K562 (cell line): ENCODE data around the gene ZBTB20. TPM values are rescaled to one million over a fixed set of nuclear protein-coding genes. Genes with fewer than 3 reads are reported as not detected.

ENCODE experiments used
- ATAC-seq: fragments of 200-7000 bp; cut with Tn5 transposase; 3 replicates; pipeline ENCODE4 v1.9.1; 2020; ENCODE audit warnings: moderate library complexity
- Bru-seq: library from RNA; stranded (reverse); fragments of 400-500 nt; gene quantifications from one replicate; lab custom pipeline; 2021; lab: Mats Ljungman, UMichigan
- BruChase-seq, 2 experiments: library from RNA; stranded (reverse); fragments of 400-500 nt; gene quantifications; one replicate each; lab custom pipeline; 2021; lab: Mats Ljungman, UMichigan
- BruUV-seq: library from RNA; stranded (reverse); fragments of 400-500 nt; replicated peaks from 2 replicates; lab custom pipeline; 2021; lab: Mats Ljungman, UMichigan
- CTCF ChIA-PET: fragments of 300-600 bp; formaldehyde crosslinking; extraction: SDS; loops from one replicate; lab custom pipeline; 2021; ENCODE audit warnings: low intra/inter-chr PET ratio; lab: Yijun Ruan, JAX
- POLR2A ChIA-PET: fragments of 300-600, 350-650 bp; sonication (Branson Sonifier 250); formaldehyde crosslinking; extraction: SDS; loops from one replicate; lab custom pipeline; 2021; ENCODE audit warnings: antibody characterized with exemption, inconsistent platforms; lab: Yijun Ruan, JAX
- DNase-seq, 4 experiments: peaks; one replicate each; pipeline versions ENCODE4 v3.0.0 to v3.0.0-alpha.2; 2011 to 2018; ENCODE audit warnings: low spot score in 3 of 4, mixed read lengths in 3 of 4; ENCODE audit errors: extremely low read depth in 1 of 4
- FAIRE-seq: peaks from 2 replicates; lab custom pipeline; 2011; peaks lifted over from hg19 to GRCh38; lab: Jason Lieb, UNC
- H2AFZ ChIP-seq: 2 replicates; pipeline ENCODE4 v1.6.0; 2011; ENCODE audit warnings: low read depth, low read length, control low read depth, inconsistent platforms
- H3K27ac ChIP-seq: fragments of 200-600 bp; 3 replicates; pipeline ENCODE4 v1.8.0; 2011; ENCODE audit warnings: low read depth, mild to moderate bottlenecking, control low read depth, inconsistent platforms, low read length, moderate library complexity, mixed read lengths; ENCODE audit errors: extremely low read depth
- H3K27me3 ChIP-seq, 2 experiments: fragments of 300-600 bp in 1 of 2; 2 replicates in 1 of 2; 3 replicates in 1 of 2; pipeline versions ENCODE4 v1.6.0 to v1.8.0; 2011; ENCODE audit warnings: inconsistent platforms in 2 of 2, low read length in 2 of 2, mild to moderate bottlenecking in 1 of 2, mixed read lengths in 1 of 2, moderate library complexity in 1 of 2; ENCODE audit not compliant: control insufficient read depth in 2 of 2, insufficient read depth in 2 of 2
- H3K36me3 ChIP-seq: fragments of 300-600 bp; 3 replicates; pipeline ENCODE4 v1.8.0; 2011; ENCODE audit warnings: mild to moderate bottlenecking, low read length, inconsistent platforms; ENCODE audit not compliant: control insufficient read depth, insufficient read depth
- H3K4me1 ChIP-seq, 2 experiments: fragments of 200-600 bp in 1 of 2; replicated peaks in 1 of 2; 2 replicates in 1 of 2; 3 replicates in 1 of 2; pipeline versions ENCODE4 v1.5.1 to v1.8.0; 2011; ENCODE audit warnings: inconsistent platforms in 2 of 2, low read length in 2 of 2, mild to moderate bottlenecking in 1 of 2, mixed read lengths in 1 of 2, moderate library complexity in 1 of 2; ENCODE audit not compliant: control insufficient read depth in 2 of 2, insufficient read depth in 2 of 2
- H3K4me2 ChIP-seq: 2 replicates; pipeline ENCODE4 v1.6.1; 2011; ENCODE audit warnings: low read length, control low read depth, inconsistent platforms, mixed read lengths; ENCODE audit not compliant: insufficient read depth
- H3K4me3 ChIP-seq: fragments of 200-600 bp; sonication (generic), shearing (Covaris generic); 2 replicates; pipeline ENCODE4 v1.5.1; 2016; ENCODE audit warnings: control low read depth, inconsistent platforms
- H3K79me2 ChIP-seq: fragments of 200-600 bp; 3 replicates; pipeline ENCODE4 v1.8.0; 2011; ENCODE audit warnings: low read length, inconsistent platforms; ENCODE audit not compliant: control insufficient read depth, insufficient read depth
- H3K9ac ChIP-seq, 2 experiments: 2 replicates each; pipeline versions ENCODE4 v1.6.0 to v1.6.1; 2011; ENCODE audit warnings: low read depth in 2 of 2, low read length in 2 of 2, control low read depth in 1 of 2, inconsistent platforms in 1 of 2, mild to moderate bottlenecking in 1 of 2, mixed read lengths in 1 of 2; ENCODE audit not compliant: insufficient read depth in 1 of 2
- H3K9me1 ChIP-seq: one replicate; pipeline ENCODE4 v1.6.0; 2011; ENCODE audit warnings: inconsistent platforms, mild to moderate bottlenecking, low read length, moderate library complexity; ENCODE audit not compliant: control insufficient read depth, insufficient read depth
- H3K9me3 ChIP-seq: replicated peaks from 2 replicates; pipeline ENCODE4 v1.5.1; 2011; ENCODE audit warnings: low read depth, low read length, inconsistent platforms; ENCODE audit not compliant: control insufficient read depth, insufficient read depth
- H4K20me1 ChIP-seq: replicated peaks from 2 replicates; pipeline ENCODE4 v1.6.1; 2011; ENCODE audit warnings: low read length, inconsistent platforms, mixed read lengths; ENCODE audit not compliant: control insufficient read depth, insufficient read depth
- EGR1 ChIP-seq: fragments of 450-650 bp; conservative IDR thresholded peaks from 2 replicates; pipeline ENCODE4 v1.6.1; 2017; ENCODE audit warnings: mild to moderate bottlenecking
- FIP1L1 ChIP-seq: fragments of 200-400 bp; formaldehyde crosslinking; IDR thresholded peaks from 2 replicates; pipeline ENCODE4 v1.6.1; 2018; ENCODE audit warnings: mild to moderate bottlenecking, low read depth, low read length; ENCODE audit not compliant: poor library complexity, severe bottlenecking
- GTF2E2 ChIP-seq: fragments of 200-800 bp; sonication (Bioruptor generic); IDR thresholded peaks from 2 replicates; pipeline ENCODE4 v1.6.1; 2016; ENCODE audit warnings: missing genetic modification characterization, missing compliant biosample characterization
- HIVEP1 ChIP-seq: fragments of 250-450 bp; sonication (Bioruptor Pico); IDR thresholded peaks from 2 replicates; pipeline ENCODE4 v1.4.0; 2020; ENCODE audit warnings: mild to moderate bottlenecking
- KDM1A ChIP-seq, 2 experiments: fragments of 450-650 bp; IDR thresholded peaks; 2 replicates each; pipeline ENCODE4 v1.6.1; 2016; ENCODE audit warnings: mild to moderate bottlenecking in 2 of 2
- MAZ ChIP-seq, 2 experiments: fragments of 450-650 bp in 1 of 2; sonication (generic) in 1 of 2; formaldehyde crosslinking; IDR thresholded peaks in 1 of 2; conservative IDR thresholded peaks in 1 of 2; 2 replicates each; pipeline versions ENCODE4 v1.4.0 to v1.5.0; 2020; ENCODE audit warnings: mild to moderate bottlenecking in 1 of 2, missing genetic modification reagents in 1 of 2
- MTA2 ChIP-seq: fragments of 450-650 bp; IDR thresholded peaks from 2 replicates; pipeline ENCODE4 v1.6.1; 2016; ENCODE audit warnings: low read depth
- NFYB ChIP-seq: IDR thresholded peaks from 2 replicates; pipeline ENCODE4 v1.6.1; 2011; ENCODE audit warnings: mild to moderate bottlenecking, moderate library complexity; ENCODE audit not compliant: insufficient read length; ENCODE audit errors: extremely low read depth
- PHF8 ChIP-seq: fragments of 200-600 bp; sonication (generic); IDR thresholded peaks from 2 replicates; pipeline ENCODE4 v1.6.1; 2012; ENCODE audit warnings: mixed run types, mild to moderate bottlenecking, inconsistent platforms, low read length, moderate library complexity, borderline replicate concordance
- POLR2B ChIP-seq: fragments of 450-650 bp; IDR thresholded peaks from 2 replicates; pipeline ENCODE4 v1.6.1; 2018; ENCODE audit warnings: low read depth; ENCODE audit not compliant: partially characterized antibody
- SUPT5H ChIP-seq: fragments of 450-650 bp; IDR thresholded peaks from 2 replicates; pipeline ENCODE4 v1.6.1; 2016
- TAF9B ChIP-seq: fragments of 450-650 bp; IDR thresholded peaks from 2 replicates; pipeline ENCODE4 v1.6.1; 2018; ENCODE audit warnings: mild to moderate bottlenecking; ENCODE audit not compliant: partially characterized antibody
- TGIF2 ChIP-seq: sonication (generic); formaldehyde crosslinking; IDR thresholded peaks from 2 replicates; pipeline ENCODE4 v1.8.1; 2022; ENCODE audit warnings: mild to moderate bottlenecking, missing genetic modification reagents, moderate library complexity
- VEZF1 ChIP-seq: fragments of 200-800 bp; sonication (Bioruptor generic); IDR thresholded peaks from 2 replicates; pipeline ENCODE4 v1.6.1; 2017; ENCODE audit warnings: missing genetic modification characterization, missing compliant biosample characterization
- ZNF143 ChIP-seq: sonication (generic); formaldehyde crosslinking; IDR thresholded peaks from 2 replicates; pipeline ENCODE4 v1.9.0; 2022; ENCODE audit warnings: mild to moderate bottlenecking, missing genetic modification reagents
- ZNF583 ChIP-seq: fragments of 250-450 bp; sonication (Bioruptor Pico); IDR thresholded peaks from 2 replicates; pipeline ENCODE4 v1.4.0; 2020
- WGBS: fragments of 100-300 bp; shearing (Covaris generic); methylation state at CpG from one replicate; pipeline ENCODE4 v1.1.6; 2016; ENCODE audit warnings: low coverage, mixed read lengths; ENCODE audit not compliant: insufficient coverage; ENCODE audit errors: missing lambda C conversion rate; 5-methylcytosine and 5-hydroxymethylcytosine counted together
- in situ Hi-C: fragments of 300-500 bp; cut with MboI; formaldehyde crosslinking; loops from 4 replicates; pipeline ENCODE4 v1.15.0; 2018; ENCODE audit warnings: inconsistent platforms, mixed read lengths
- intact Hi-C: fragments of 100-400 bp; cut with micrococcal nuclease; formaldehyde crosslinking; loops from 2 replicates; pipeline ENCODE4 v1.14.2; 2022
- long read RNA-seq, 3 experiments: library from polyadenylated mRNA in 2 of 3; library from RNA in 1 of 3; unstranded in 2 of 3; stranded (forward) in 1 of 3; transcript quantifications; one replicate each; pipeline ENCODE4 v2.0.0, GENCODE V29; 2019 to 2022
- polyA minus RNA-seq, 3 experiments: library from RNA; depleted of rRNA, polyadenylated mRNA; stranded (reverse); fragments of >200 nt; gene quantifications; 2 replicates each; pipeline ENCODE4 v1.2.3, GENCODE V29; 2011
- polyA plus RNA-seq, 8 experiments: library from polyadenylated mRNA; depleted of rRNA in 4 of 8; stranded (reverse) in 5 of 8; unstranded in 3 of 8; fragments of >200 nt; fragmentation: Nextera tagmentation in 2 of 8; fragmentation: Illumina TruSeq in 1 of 8; extraction: Ambion mirVana in 2 of 8; extraction: Trizol in 1 of 8; gene quantifications; 2 replicates each; pipeline versions ENCODE4 v1.2.1 to v1.2.3, GENCODE V29; 2011 to 2014; ENCODE audit warnings: inconsistent platforms in 1 of 8, missing spikeins in 1 of 8
- total RNA-seq, 7 experiments: library from RNA; depleted of rRNA in 6 of 7; stranded (reverse); fragments of >200 nt in 6 of 7; fragmentation: Illumina TruSeq in 2 of 7; extraction: Trizol in 2 of 7; gene quantifications; 2 replicates each; pipeline versions ENCODE4 v1.2.1 to v1.2.3, GENCODE V29; 2011 to 2021; ENCODE audit warnings: low replicate concordance in 1 of 7

ZBTB20 gene
- total RNA-seq (2011; cell fraction: chromatin; rRNA removed; ENCODE audit: low replicate concordance) = 2.2 and 5.1 TPM in 2 replicates
- 1.2 and 2.0 TPM in 2 replicates for total RNA-seq (2011; cell fraction: nucleolus; rRNA removed)
- 4.8 and 10.5 TPM in 2 replicates for total RNA-seq (2011; cell fraction: nucleoplasm; rRNA removed)
- total RNA-seq (2014; rRNA removed) = 0.54 and 0.73 TPM in 2 replicates
- 1.7 and 2.2 TPM in 2 replicates for total RNA-seq (2014; rRNA removed; fragmentation: Illumina TruSeq; extraction: Trizol)
- total RNA-seq (2015; rRNA removed; fragmentation: Illumina TruSeq; extraction: Trizol) = 1.2 and 2.4 TPM in 2 replicates
- 1.6 and 2.8 TPM in 2 replicates for total RNA-seq (2021)
- 0.08 and 0.22 TPM in 2 replicates for polyA plus RNA-seq (2011; rRNA removed)
- polyA plus RNA-seq (2011; cell fraction: cytosol; rRNA removed) = 0.01 and 0.06 TPM in 2 replicates
- polyA plus RNA-seq (2011; cell fraction: nucleus; rRNA removed) = 0.14 and 0.81 TPM in 2 replicates
- 0.85 and 1.2 TPM in 2 replicates for polyA plus RNA-seq (2012)
- 0.19 and 0.57 TPM in 2 replicates for polyA plus RNA-seq (2014; fragmentation: Illumina TruSeq; extraction: Trizol)
- under 1 TPM; 0.20 to 0.45 TPM for polyA plus RNA-seq (2014; fragmentation: Nextera tagmentation; extraction: Ambion mirVana)
- polyA plus RNA-seq (2014; rRNA removed) = 0.17 and 0.45 TPM in 2 replicates
- 0.48 and 2.8 TPM in 2 replicates for polyA minus RNA-seq (2011; rRNA and poly(A)+ RNA removed)
- 0.38 TPM in 1 of 2 replicates, not detected in the other for polyA minus RNA-seq (2011; cell fraction: cytosol; rRNA and poly(A)+ RNA removed)
- polyA minus RNA-seq (2011; cell fraction: nucleus; rRNA and poly(A)+ RNA removed) = 2.2 and 4.4 TPM in 2 replicates
- percentile 43 among the genes with signal in this experiment for Bru-seq, nascent RNA
- BruChase-seq, experiment 1, labeled RNA remaining after a 2-hour chase = percentile 50 among the genes with signal in this experiment
- BruChase-seq, experiment 2, labeled RNA remaining after a 6-hour chase = percentile 46 among the genes with signal in this experiment
- long read RNA-seq, experiment 1, partial matches to known transcripts = 0 of 6 reads
- long read RNA-seq, experiment 1, other reads (novel, unspliced or antisense) = 6 of 6 reads
- long read RNA-seq, experiment 2, partial matches to known transcripts = 0 of 2 reads
- long read RNA-seq, experiment 2, other reads (novel, unspliced or antisense) = 2 of 2 reads
- long read RNA-seq, experiment 3 = 0 reads

- CTCF ChIA-PET = no interaction called here
- TF ChIP-seq SUPT5H (peak; percentile 65), ZNF143 (CRISPR knock-in tag) (no peak), MTA2 (no peak), VEZF1 (CRISPR knock-in tag) (peak; percentile 88), TGIF2 (CRISPR knock-in tag) (no peak), FIP1L1 (no peak), POLR2B (peak; percentile 31), MAZ (CRISPR knock-in tag; conservative IDR thresholded peaks at IDR 0.05 in 1 of 2, IDR thresholded peaks at IDR 0.05 in 1 of 2) (peak; percentile 83 to 94), ZNF583 (no peak), NFYB (peak; percentile 81), TAF9B (peak; percentile 47), HIVEP1 (CRISPR knock-in tag) (no peak), EGR1 (peak; percentile 70), GTF2E2 (peak; percentile 54; the same call in 1 of the 2 replicates), KDM1A (IDR thresholded peaks at IDR 0.05) (peak in 1 of 2 experiments; percentile 63; a peak in 1 of 4 replicates), PHF8 (peak; percentile 56)
Observed at GRCh38 chr3:115146418-115147328, at the start of gene ZBTB20. Gene ZBTB20, minus strand, starts transcription at chr3:115147288.

More at GRCh38 chr3:115146418-115147328, at the start of gene ZBTB20:
- FAIRE-seq (no peak), DNase-seq (peak; percentile 60 to 78 (median 65)), ATAC-seq (peak; percentile 66)
- H3K27ac ChIP-seq = peak within 1 kb of the TSS; percentile 88
- no peaks in the 10 kb centered on the region for H4K20me1 ChIP-seq
- peak within 1 kb of the TSS; percentile 72 for H3K4me3 ChIP-seq
- no peaks in the 10 kb centered on the region for H3K27me3 ChIP-seq
- 0% methylated on average over 6 of the region's 72 CpGs for WGBS
- peak within 1 kb of the TSS; percentile 84 to 96 for H3K9ac ChIP-seq
- intact Hi-C loops = no loop called here
- BruUV-seq = no TSS peak
- no peaks in the 10 kb centered on the region for H3K36me3 ChIP-seq
- peaks cover 7% of the 10 kb centered on the region; the same call in 2 of the 3 replicates for H3K79me2 ChIP-seq
- in situ Hi-C loops = no loop called here
- H3K9me1 ChIP-seq = no peaks in the 10 kb centered on the region
- POLR2A ChIA-PET = interaction anchor here (1.0 to 2.1 kb wide), 5 partner anchors 7 to 20 kb away, joined by 3 to 6 read pairs (median 4); no protein-coding TSS in a partner anchor
- no peaks in the 10 kb centered on the region for H3K9me3 ChIP-seq
- peak within 1 kb of the TSS; percentile 88 for H3K4me2 ChIP-seq
- H2AFZ ChIP-seq = peak within 1 kb of the TSS; percentile 79
- peaks cover 3 to 7% of the 10 kb centered on the region in 2 experiments; a peak in 2 of 5 replicates for H3K4me1 ChIP-seq
